ENCODE results near the gene WNK2.

DNA sequence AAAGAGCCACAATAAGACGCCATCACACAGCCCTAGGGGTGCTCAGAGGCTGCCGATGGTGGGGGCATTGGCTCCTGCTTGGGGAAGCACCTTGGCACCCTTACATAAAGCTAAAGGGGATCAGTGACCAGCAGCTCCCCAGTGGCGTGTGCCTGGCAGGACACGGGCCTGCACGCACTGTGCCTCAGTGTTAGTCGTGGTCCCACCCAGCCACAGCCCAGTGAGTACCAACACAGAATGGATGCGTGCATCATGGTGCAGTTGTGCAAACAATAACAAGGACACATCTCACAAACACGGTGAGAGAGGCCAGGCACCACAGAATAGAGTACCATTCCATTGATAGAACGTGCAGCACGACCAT lies 103.2 kb downstream of the WNK2 start:
- TF ChIP-seq, protein P1, sequence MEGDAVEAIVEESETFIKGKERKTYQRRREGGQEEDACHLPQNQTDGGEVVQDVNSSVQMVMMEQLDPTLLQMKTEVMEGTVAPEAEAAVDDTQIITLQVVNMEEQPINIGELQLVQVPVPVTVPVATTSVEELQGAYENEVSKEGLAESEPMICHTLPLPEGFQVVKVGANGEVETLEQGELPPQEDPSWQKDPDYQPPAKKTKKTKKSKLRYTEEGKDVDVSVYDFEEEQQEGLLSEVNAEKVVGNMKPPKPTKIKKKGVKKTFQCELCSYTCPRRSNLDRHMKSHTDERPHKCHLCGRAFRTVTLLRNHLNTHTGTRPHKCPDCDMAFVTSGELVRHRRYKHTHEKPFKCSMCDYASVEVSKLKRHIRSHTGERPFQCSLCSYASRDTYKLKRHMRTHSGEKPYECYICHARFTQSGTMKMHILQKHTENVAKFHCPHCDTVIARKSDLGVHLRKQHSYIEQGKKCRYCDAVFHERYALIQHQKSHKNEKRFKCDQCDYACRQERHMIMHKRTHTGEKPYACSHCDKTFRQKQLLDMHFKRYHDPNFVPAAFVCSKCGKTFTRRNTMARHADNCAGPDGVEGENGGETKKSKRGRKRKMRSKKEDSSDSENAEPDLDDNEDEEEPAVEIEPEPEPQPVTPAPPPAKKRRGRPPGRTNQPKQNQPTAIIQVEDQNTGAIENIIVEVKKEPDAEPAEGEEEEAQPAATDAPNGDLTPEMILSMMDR (IDR thresholded peaks at IDR 0.05) = no peak
- TF ChIP-seq EZH2phosphoT487 (IDR thresholded peaks at IDR 0.05) = no peak
- TF ChIP-seq EZH2 (IDR thresholded peaks at IDR 0.05) = no peak

All from neural progenitor cell (in vitro differentiated cells).